GM10266 (cell line): ENCODE results near the gene ZNF728.
"Not testable (repeated sequence)": the region's sequence is repeated elsewhere in the genome, so short reads cannot be mapped to it uniquely, and the experiment has no call there.

Experiments used
- DNase-seq: peaks from one replicate; pipeline ENCODE4 v3.0.0; 2012; ENCODE audit errors: extremely low spot score
- CTCF ChIP-seq: IDR thresholded peaks from 2 replicates; pipeline ENCODE4 v1.5.1; 2012; ENCODE audit warnings: mild to moderate bottlenecking, low read depth; ENCODE audit not compliant: control insufficient read depth, insufficient read depth; ENCODE audit errors: missing control alignments

Gene ZNF728

GRCh38 chr19:23002690-23003422 lies at the start of gene ZNF728:
Gene ZNF728, minus strand, starts transcription at chr19:23003176. Its CDS starts 146 bp downstream, at chr19:23003030.
- DNase-seq: no peak
- TF ChIP-seq CTCF: no peak

GRCh38 chr19:23052349-23052748 lies 49.4 kb upstream of the ZNF728 start:
- TF ChIP-seq CTCF: no peak
- DNase-seq: no peak

GRCh38 chr19:23049256-23049655 lies 46.3 kb upstream of the ZNF728 start:
- no peak for TF ChIP-seq CTCF
- no peak for DNase-seq

GRCh38 chr19:23046743-23047142 lies 43.8 kb upstream of the ZNF728 start:
- TF ChIP-seq CTCF: no peak
- no peak for DNase-seq

GRCh38 chr19:23033721-23034120 lies 30.7 kb upstream of the ZNF728 start:
- no peak for DNase-seq
- TF ChIP-seq CTCF: no peak

GRCh38 chr19:23015660-23016059 lies 12.7 kb upstream of the ZNF728 start:
- no peak for DNase-seq
- no peak for TF ChIP-seq CTCF

- DNase-seq: not testable (repeated sequence)
These were observed 8.0 kb downstream of the ZNF728 start for GRCh38 chr19:22994957-22995356.

- no peak for TF ChIP-seq CTCF
- DNase-seq: no peak
These were observed 26.7 kb downstream of the ZNF728 start for GRCh38 chr19:22976248-22976647.

GRCh38 chr19:22975546-22976136 lies 27.3 kb downstream of the ZNF728 start:
- not testable (repeated sequence) for DNase-seq
